PC-9 (cell line): ENCODE measurements around the gene TGIF2. TPM values are rescaled to one million over a fixed set of nuclear protein-coding genes. Genes with fewer than 3 reads are reported as not detected.

Source experiments
- BruUV-seq: library from RNA; stranded (reverse); fragments of 400-500 nt; replicated peaks from 2 replicates; lab custom pipeline; 2021; lab: Mats Ljungman, UMichigan
- CTCF ChIA-PET: fragments of 300-600 bp; sonication (Branson Sonifier 250); formaldehyde crosslinking; loops from one replicate; lab custom pipeline; 2022; ENCODE audit warnings: antibody characterized with exemption; lab: Charles Lee
- POLR2A ChIA-PET: fragments of 300-600 bp; sonication (Branson Sonifier 250); formaldehyde crosslinking; loops from one replicate; lab custom pipeline; 2022; ENCODE audit warnings: antibody characterized with exemption; ENCODE audit not compliant: unreplicated experiment; lab: Charles Lee
- DNase-seq, 2 experiments: peaks; one replicate each; pipeline versions ENCODE4 v3.0.0 to v3.0.0-alpha.2; 2015 to 2022; ENCODE audit warnings: mixed read lengths in 1 of 2
- H2AFZ ChIP-seq: fragments of 200-600 bp; sonication (generic); 2 replicates; pipeline ENCODE4 v1.8.1; 2017; ENCODE audit warnings: antibody characterized with exemption
- H3F3A ChIP-seq: fragments of 200-600 bp; sonication (generic); 2 replicates; pipeline ENCODE4 v1.8.1; 2017; ENCODE audit warnings: antibody characterized with exemption, mild to moderate bottlenecking, low read depth; ENCODE audit not compliant: insufficient read depth
- H3K27ac ChIP-seq: fragments of 200-600 bp; sonication (generic); 2 replicates; pipeline ENCODE4 v1.6.1; 2016; ENCODE audit warnings: mixed run types
- H3K27me3 ChIP-seq: fragments of 200-600 bp; sonication (generic); 2 replicates; pipeline ENCODE4 v1.6.1; 2016; ENCODE audit warnings: low read depth, mixed run types; ENCODE audit not compliant: insufficient read depth
- H3K36me3 ChIP-seq: fragments of 200-600 bp; sonication (generic); 2 replicates; pipeline ENCODE4 v1.6.1; 2016; ENCODE audit warnings: low read depth, mixed run types
- H3K4me1 ChIP-seq: fragments of 200-600 bp; sonication (generic); replicated peaks from 2 replicates; pipeline ENCODE4 v1.6.1; 2016; ENCODE audit warnings: mixed run types; ENCODE audit not compliant: insufficient read depth
- H3K4me2 ChIP-seq: fragments of 200-600 bp; sonication (generic); 2 replicates; pipeline ENCODE4 v1.6.1; 2017; ENCODE audit warnings: mixed run types
- H3K4me3 ChIP-seq: fragments of 200-600 bp; sonication (generic); 2 replicates; pipeline ENCODE4 v1.6.1; 2016; ENCODE audit warnings: mixed run types
- H3K79me2 ChIP-seq: fragments of 200-600 bp; sonication (generic); 2 replicates; pipeline ENCODE4 v1.6.1; 2017; ENCODE audit warnings: low read depth, mixed run types
- H3K9me2 ChIP-seq: fragments of 200-600 bp; sonication (generic); 2 replicates; pipeline ENCODE4 v1.8.1; 2017; ENCODE audit warnings: mild to moderate bottlenecking; ENCODE audit not compliant: insufficient read depth
- H3K9me3 ChIP-seq: fragments of 200-600 bp; sonication (generic); 2 replicates; pipeline ENCODE4 v1.8.1; 2016; ENCODE audit warnings: low read depth; ENCODE audit not compliant: insufficient read depth
- H4K20me1 ChIP-seq: fragments of 200-600 bp; sonication (generic); 2 replicates; pipeline ENCODE4 v1.8.1; 2017; ENCODE audit not compliant: insufficient read depth
- EZH2 ChIP-seq: fragments of 200-600 bp; sonication (generic); IDR thresholded peaks from 2 replicates; pipeline ENCODE4 v1.8.0; 2017; ENCODE audit warnings: antibody characterized with exemption, low read depth
- intact Hi-C: fragments of 100-400 bp; cut with micrococcal nuclease; formaldehyde crosslinking; loops from one replicate; pipeline ENCODE4 v1.10.0; 2022; ENCODE audit not compliant: unreplicated experiment
- total RNA-seq: library from RNA; stranded (reverse); gene quantifications from 2 replicates; pipeline ENCODE4 v1.2.3, GENCODE V29; 2021
- TF ChIP-seq, protein P1 (sequence below): fragments of 200-600 bp; sonication (generic); conservative IDR thresholded peaks from 2 replicates; pipeline ENCODE4 v1.6.1; 2017; ENCODE audit warnings: mixed run types, antibody characterized with exemption, mild to moderate bottlenecking, moderate library complexity

Gene TGIF2
- total RNA-seq, 1 experiment from 2014 or later = 18.3 TPM

DNA sequence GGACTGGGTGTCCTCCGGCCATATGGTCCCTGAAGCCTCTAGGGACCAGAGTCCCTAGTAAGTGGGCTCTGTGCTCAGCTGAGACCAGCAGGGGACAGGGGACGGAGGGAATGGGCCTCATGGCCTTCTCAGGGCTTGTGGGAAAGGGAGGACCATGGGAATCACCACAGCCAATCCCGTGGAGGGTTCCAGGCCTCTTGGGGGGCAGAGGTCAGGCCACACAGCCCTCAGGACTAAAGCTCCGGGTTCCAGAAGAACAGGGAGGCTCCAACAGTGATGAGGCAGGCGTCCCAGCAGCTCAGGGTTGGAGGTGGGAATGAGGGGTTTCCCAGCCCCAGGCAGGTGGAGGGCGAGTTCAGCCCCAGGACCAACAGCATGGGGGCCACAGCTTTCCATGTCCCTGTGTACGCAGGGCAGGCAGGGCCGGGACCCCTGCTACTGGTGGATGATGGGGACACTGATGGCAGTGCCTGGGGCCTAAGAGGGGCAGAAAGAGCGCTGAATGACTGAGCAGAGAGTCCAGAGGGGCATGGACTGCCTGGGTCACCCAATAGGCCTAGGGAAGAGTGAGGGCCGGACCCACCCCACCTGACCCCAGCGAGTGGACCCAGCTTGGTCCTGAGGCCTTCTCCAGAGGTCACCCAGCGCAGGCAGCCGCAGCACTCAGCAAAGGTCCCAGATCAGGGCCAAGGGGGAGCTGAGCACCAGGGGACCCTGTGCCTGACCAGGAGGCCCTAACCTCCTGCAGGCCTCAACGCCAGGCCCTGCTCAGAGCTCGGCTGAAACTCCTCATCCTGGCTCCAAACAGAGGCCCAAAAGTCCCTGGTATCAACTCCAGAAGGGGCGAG, 23.2 kb upstream of the TGIF2 start:
- POLR2A ChIA-PET = no interaction called here
- CTCF ChIA-PET = no interaction called here
- TF ChIP-seq, protein P1, sequence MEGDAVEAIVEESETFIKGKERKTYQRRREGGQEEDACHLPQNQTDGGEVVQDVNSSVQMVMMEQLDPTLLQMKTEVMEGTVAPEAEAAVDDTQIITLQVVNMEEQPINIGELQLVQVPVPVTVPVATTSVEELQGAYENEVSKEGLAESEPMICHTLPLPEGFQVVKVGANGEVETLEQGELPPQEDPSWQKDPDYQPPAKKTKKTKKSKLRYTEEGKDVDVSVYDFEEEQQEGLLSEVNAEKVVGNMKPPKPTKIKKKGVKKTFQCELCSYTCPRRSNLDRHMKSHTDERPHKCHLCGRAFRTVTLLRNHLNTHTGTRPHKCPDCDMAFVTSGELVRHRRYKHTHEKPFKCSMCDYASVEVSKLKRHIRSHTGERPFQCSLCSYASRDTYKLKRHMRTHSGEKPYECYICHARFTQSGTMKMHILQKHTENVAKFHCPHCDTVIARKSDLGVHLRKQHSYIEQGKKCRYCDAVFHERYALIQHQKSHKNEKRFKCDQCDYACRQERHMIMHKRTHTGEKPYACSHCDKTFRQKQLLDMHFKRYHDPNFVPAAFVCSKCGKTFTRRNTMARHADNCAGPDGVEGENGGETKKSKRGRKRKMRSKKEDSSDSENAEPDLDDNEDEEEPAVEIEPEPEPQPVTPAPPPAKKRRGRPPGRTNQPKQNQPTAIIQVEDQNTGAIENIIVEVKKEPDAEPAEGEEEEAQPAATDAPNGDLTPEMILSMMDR = no peak
- no peak for TF ChIP-seq EZH2
- H3K27me3 ChIP-seq = no peaks in the 10 kb centered on the region
- H3K79me2 ChIP-seq = no peaks in the 10 kb centered on the region
- H3K4me3 ChIP-seq = no peak overlapping the region
- no peak for DNase-seq
- no peaks in the 10 kb centered on the region for H3K4me1 ChIP-seq
- H3K4me2 ChIP-seq = no peak overlapping the region
- BruUV-seq = no TSS peak
- intact Hi-C loops = loop anchor here (10.0 kb wide), 1 partner anchor 195 kb away; the partner anchor contains the start of gene NDRG3
- H3K9me2 ChIP-seq = no peaks in the 10 kb centered on the region
- H2AFZ ChIP-seq = no peak overlapping the region
- no peaks in the 10 kb centered on the region for H4K20me1 ChIP-seq
- H3F3A ChIP-seq = no peaks in the 10 kb centered on the region
- no peaks in the 10 kb centered on the region for H3K9me3 ChIP-seq
- no peaks in the 10 kb centered on the region for H3K36me3 ChIP-seq
- no peak overlapping the region for H3K27ac ChIP-seq

- no TSS peak for BruUV-seq
Measured at GRCh38 chr20:36550790-36551299, 22.6 kb upstream of the TGIF2 start.

GRCh38 chr20:36555248-36555647, 18.1 kb upstream of the TGIF2 start:
- CTCF ChIA-PET = interaction anchor here (0.6 kb wide), 1 partner anchor 670 kb away, joined by 4 read pairs; no protein-coding TSS in a partner anchor
- no peaks in the 10 kb centered on the region for H3K4me1 ChIP-seq

More at GRCh38 chr20:36550790-36551299, 22.6 kb upstream of the TGIF2 start:
- Histone ChIP-seq H3K4me3 (no peak overlapping the region), H3K36me3 (no peaks in the 10 kb centered on the region), H3F3A (no peaks in the 10 kb centered on the region), H3K27me3 (no peaks in the 10 kb centered on the region), H3K79me2 (no peaks in the 10 kb centered on the region), H3K4me1 (no peaks in the 10 kb centered on the region), H3K4me2 (no peak overlapping the region), H3K9me3 (no peaks in the 10 kb centered on the region), H3K27ac (no peak overlapping the region), H3K9me2 (no peaks in the 10 kb centered on the region), H2AFZ (no peak overlapping the region), H4K20me1 (no peaks in the 10 kb centered on the region)
- intact Hi-C loops = loop anchor here (10.0 kb wide), 1 partner anchor 194 kb away; the partner anchor contains the start of gene NDRG3
- TF ChIP-seq, protein P1 = no peak
- no peak for TF ChIP-seq EZH2
- no peak for DNase-seq
- ChIA-PET CTCF (no interaction called here), POLR2A (interaction anchor here (0.7 kb wide), 1 partner anchor 14 kb away, joined by 11 read pairs; no protein-coding TSS in a partner anchor)

More at GRCh38 chr20:36555248-36555647, 18.1 kb upstream of the TGIF2 start:
- Histone ChIP-seq H3F3A (no peaks in the 10 kb centered on the region), H3K79me2 (no peaks in the 10 kb centered on the region), H3K27me3 (no peaks in the 10 kb centered on the region), H3K36me3 (no peaks in the 10 kb centered on the region), H3K9me2 (no peaks in the 10 kb centered on the region), H3K27ac (no peak overlapping the region), H3K4me3 (no peak overlapping the region), H4K20me1 (no peaks in the 10 kb centered on the region), H3K9me3 (no peaks in the 10 kb centered on the region), H2AFZ (no peak overlapping the region), H3K4me2 (no peak overlapping the region)
- no TSS peak for BruUV-seq
- TF ChIP-seq EZH2 = no peak
- TF ChIP-seq, protein P1 = no peak
- intact Hi-C loops = loop anchor here (10.0 kb wide), 1 partner anchor 190 kb away; the partner anchor contains the start of gene NDRG3
- no peak for DNase-seq
- POLR2A ChIA-PET = no interaction called here
